GM10266 (cell line): ENCODE data around the gene TRIM8.

Experiments
- DNase-seq: peaks from one replicate; pipeline ENCODE4 v3.0.0; 2012; ENCODE audit errors: extremely low spot score
- CTCF ChIP-seq: IDR thresholded peaks from 2 replicates; pipeline ENCODE4 v1.5.1; 2012; ENCODE audit warnings: mild to moderate bottlenecking, low read depth; ENCODE audit not compliant: control insufficient read depth, insufficient read depth; ENCODE audit errors: missing control alignments

TRIM8 gene

GRCh38 chr10:102704915-102705314, 60.6 kb downstream of the TRIM8 start:
- no peak for DNase-seq
- no peak for TF ChIP-seq CTCF

- DNase-seq = no peak
Measured at GRCh38 chr10:102705531-102705930, 61.3 kb downstream of the TRIM8 start.

More at GRCh38 chr10:102705531-102705930, 61.3 kb downstream of the TRIM8 start:
- TF ChIP-seq CTCF = no peak
